Peyer's patch (tissue), 4 donors: ENCODE results near the gene NOC2L.

Experiments used
- POLR2A ChIP-seq, 2 donors: fragments of 450-650 bp; IDR thresholded peaks; one replicate each; pipeline ENCODE4 v1.5.1; 2017; ENCODE audit warnings: antibody characterized with exemption in 2 of 2, mild to moderate bottlenecking in 2 of 2, moderate library complexity in 2 of 2
- TF ChIP-seq, protein P1 (sequence below), 6 experiments: fragments of 450-650 bp in 4 of 6; fragments of 200-600 bp in 2 of 6; sonication (generic) in 1 of 6; IDR thresholded peaks; one replicate each; pipeline ENCODE4 v1.5.1; 2017 to 2019; ENCODE audit warnings: antibody characterized with exemption in 6 of 6, mild to moderate bottlenecking in 3 of 6, moderate library complexity in 1 of 6

DNA sequence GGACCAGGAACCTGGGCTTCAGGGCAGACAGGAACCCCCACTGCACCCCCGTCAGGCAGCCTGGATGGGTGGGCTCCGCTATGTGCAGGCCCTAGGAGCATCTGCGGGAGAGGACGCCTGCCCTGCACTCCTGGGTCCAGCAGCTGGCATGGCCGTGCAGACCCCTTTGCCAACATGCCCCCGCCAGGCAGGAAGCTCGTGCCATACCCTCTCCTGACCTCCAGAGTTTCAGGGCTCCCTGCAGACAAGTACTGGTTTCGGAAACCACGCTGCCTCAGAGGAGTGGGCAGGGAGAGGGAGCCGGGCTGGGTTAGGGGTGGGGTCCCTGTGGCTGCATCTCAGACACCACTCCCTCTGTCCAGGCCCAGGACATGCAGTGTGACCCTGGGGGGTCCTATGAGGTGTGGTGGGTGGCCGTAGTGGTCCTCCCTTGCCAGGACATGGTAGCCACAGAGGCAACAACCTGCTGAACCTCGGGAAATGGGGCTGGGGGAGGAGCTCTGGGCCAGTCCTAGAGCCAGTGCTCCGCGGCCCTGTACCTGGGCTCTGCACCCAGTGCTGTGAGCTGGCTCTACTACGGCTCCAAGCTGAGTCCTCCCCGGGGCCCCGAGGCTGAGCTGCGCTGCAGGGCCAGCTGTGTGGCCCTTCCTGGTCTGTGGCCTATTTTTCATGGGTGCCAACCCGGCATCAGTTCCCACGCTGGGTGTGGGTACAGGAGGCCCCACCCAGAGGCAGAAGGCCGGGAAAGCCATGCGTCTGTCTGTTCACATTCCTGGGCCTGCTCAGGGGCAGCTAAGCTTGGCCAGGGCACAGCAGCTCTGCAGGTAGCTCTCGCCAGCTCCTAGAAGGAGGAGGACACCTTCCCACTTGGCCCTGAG is 8.6 kb upstream of the NOC2L start:
- TF ChIP-seq, protein P1, sequence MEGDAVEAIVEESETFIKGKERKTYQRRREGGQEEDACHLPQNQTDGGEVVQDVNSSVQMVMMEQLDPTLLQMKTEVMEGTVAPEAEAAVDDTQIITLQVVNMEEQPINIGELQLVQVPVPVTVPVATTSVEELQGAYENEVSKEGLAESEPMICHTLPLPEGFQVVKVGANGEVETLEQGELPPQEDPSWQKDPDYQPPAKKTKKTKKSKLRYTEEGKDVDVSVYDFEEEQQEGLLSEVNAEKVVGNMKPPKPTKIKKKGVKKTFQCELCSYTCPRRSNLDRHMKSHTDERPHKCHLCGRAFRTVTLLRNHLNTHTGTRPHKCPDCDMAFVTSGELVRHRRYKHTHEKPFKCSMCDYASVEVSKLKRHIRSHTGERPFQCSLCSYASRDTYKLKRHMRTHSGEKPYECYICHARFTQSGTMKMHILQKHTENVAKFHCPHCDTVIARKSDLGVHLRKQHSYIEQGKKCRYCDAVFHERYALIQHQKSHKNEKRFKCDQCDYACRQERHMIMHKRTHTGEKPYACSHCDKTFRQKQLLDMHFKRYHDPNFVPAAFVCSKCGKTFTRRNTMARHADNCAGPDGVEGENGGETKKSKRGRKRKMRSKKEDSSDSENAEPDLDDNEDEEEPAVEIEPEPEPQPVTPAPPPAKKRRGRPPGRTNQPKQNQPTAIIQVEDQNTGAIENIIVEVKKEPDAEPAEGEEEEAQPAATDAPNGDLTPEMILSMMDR (IDR thresholded peaks at IDR 0.05) = no peak
- no peak for TF ChIP-seq POLR2A (IDR thresholded peaks at IDR 0.05)
